Choroid plexus epithelial cell (primary cell): Measurements from ENCODE around the gene GREM1.

Experiments used
- DNase-seq: peaks from one replicate; pipeline ENCODE4 v3.0.0-alpha.2; 2010; ENCODE audit warnings: low read depth
- H3K4me3 ChIP-seq: 2 replicates; pipeline ENCODE4 v1.5.1; 2011; ENCODE audit warnings: low read depth, mild to moderate bottlenecking, control low read depth, low read length, moderate library complexity
- CTCF ChIP-seq: conservative IDR thresholded peaks from 2 replicates; pipeline ENCODE4 v1.5.1; 2011; ENCODE audit warnings: low read depth, mild to moderate bottlenecking, control low read depth, inconsistent platforms, low read length, moderate library complexity

GREM1 gene

DNA sequence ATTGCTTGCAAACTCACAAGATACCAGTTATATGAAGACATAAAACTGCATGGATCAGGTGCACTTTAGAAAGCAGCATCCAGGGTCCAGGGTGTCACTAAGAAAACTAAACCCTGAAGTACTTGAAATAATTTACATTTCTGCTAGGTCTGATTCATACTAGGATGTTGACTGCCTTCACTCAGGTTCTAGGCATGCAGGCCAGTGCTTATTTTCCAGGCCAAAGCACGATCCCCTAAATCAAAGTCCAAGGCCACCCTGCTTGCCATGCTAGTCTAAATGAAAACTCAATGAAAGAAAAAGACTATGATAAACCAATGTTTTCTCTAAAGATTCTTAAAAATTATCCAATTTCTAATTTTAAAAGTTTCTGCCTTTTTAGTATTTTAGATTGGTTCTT lies 49.4 kb downstream of the GREM1 start:
- TF ChIP-seq CTCF, result no peak
- H3K4me3 ChIP-seq, result no peak overlapping the region
- DNase-seq, result no peak

DNA sequence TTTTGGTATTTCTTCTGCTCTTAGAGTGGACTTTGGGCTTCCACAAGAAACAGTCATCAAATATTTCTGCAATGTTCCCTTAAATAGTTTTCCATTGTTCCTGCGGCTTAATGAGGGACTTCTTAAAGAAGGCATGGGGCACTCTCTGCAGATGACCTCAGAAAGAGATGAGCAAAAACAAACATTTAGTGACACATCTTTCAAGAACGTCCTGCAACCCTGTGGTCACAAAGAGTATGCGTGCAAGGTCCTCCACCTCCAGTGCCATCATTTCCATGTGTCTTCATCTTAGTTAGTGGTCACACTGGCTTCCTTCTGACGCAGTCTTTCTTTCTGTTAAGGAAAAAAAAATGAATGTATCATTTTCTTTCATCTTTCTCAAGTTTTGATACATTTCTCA lies 56.2 kb downstream of the GREM1 start:
- DNase-seq, result peak; percentile 79
- no peak overlapping the region for H3K4me3 ChIP-seq
- TF ChIP-seq CTCF, result no peak

DNA sequence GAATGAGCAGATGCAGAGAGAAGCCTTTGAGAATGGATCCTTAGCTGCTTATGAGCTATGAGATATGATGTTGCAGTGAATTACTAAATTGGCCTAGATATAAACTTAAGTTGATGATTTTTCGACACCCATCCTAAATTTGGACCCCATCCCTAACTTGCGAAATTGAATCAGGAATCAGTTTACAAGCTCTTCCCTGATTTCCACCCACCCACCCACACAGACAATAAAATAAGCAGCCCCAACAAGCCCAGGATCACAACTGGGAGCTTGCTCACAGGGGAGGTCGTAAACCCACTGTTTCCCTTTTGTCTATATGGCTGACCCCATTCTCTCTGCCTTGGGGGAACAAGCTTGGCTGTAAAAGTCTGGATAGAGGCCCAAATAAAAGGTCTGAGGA lies 57.3 kb downstream of the GREM1 start:
- no peak for DNase-seq
- TF ChIP-seq CTCF, result no peak
- H3K4me3 ChIP-seq, result no peak overlapping the region

GRCh38 chr15:32778391-32779176 lies 60.8 kb downstream of the GREM1 start:
- TF ChIP-seq CTCF, result no peak
- no peak overlapping the region for H3K4me3 ChIP-seq
- no peak for DNase-seq

DNA sequence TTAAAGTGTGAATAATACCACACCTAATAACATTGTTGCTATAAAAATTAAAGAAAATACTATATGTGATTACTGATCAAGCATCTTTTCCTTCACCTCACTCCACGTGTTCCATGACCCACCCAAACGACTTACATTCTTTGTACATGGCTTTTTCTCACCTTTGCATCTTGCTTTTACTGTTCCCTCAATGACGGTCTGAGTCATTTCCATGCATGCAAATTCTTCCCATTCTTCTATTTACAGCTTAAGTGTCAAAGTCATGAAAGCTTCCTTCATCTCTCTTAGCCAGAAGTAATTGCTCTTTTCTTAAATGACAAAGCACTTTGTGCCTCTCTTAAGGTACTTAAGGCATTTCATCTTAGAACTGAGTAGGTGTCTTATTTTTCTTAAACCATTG lies 64.0 kb downstream of the GREM1 start:
- no peak for DNase-seq
- H3K4me3 ChIP-seq, result no peak overlapping the region
- TF ChIP-seq CTCF, result no peak

DNA sequence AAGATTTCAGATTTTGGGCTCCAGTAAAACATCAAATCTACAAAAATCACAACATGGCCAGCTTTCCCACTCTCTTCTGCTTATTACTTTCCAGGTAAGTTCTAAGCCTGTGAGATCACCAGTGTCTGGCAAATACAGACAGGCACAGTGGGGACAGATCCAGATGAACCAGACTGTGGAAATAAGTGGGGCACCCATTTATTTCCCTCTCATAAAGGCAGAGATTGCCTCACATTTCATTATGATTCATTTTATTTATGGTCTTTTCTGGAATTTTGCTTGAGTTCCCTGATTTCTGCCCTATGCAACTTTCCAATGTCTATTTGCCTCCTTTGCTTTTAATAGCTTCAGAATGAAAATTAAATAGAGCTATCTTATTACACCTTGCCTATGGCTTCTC lies 66.8 kb downstream of the GREM1 start:
- no peak for DNase-seq
- no peak for TF ChIP-seq CTCF

GRCh38 chr15:32786906-32787305 lies 69.1 kb downstream of the GREM1 start:
- H3K4me3 ChIP-seq, result no peak overlapping the region
- peak; percentile 28 for DNase-seq
- no peak for TF ChIP-seq CTCF

More for the DNA sequence above, 66.8 kb downstream of the GREM1 start:
- H3K4me3 ChIP-seq, result no peak overlapping the region
